Activated CD4-positive, alpha-beta T cell treated with anti-CD3 and anti-CD28 coated beads, Interleukin-10, Interleukin-2, amounts not matched to agents 100 ng/mL and 50 ng/mL, durations not matched to agents 16 hours and 8 hours (primary cell): ENCODE data around the gene GSC.
"Not testable (repeated sequence)": the region's sequence is repeated elsewhere in the genome, so short reads cannot be mapped to it uniquely, and the experiment has no call there.

Experiments
- DNase-seq: peaks from one replicate; pipeline ENCODE4 v3.0.0-alpha.2; 2020

Gene GSC

DNA sequence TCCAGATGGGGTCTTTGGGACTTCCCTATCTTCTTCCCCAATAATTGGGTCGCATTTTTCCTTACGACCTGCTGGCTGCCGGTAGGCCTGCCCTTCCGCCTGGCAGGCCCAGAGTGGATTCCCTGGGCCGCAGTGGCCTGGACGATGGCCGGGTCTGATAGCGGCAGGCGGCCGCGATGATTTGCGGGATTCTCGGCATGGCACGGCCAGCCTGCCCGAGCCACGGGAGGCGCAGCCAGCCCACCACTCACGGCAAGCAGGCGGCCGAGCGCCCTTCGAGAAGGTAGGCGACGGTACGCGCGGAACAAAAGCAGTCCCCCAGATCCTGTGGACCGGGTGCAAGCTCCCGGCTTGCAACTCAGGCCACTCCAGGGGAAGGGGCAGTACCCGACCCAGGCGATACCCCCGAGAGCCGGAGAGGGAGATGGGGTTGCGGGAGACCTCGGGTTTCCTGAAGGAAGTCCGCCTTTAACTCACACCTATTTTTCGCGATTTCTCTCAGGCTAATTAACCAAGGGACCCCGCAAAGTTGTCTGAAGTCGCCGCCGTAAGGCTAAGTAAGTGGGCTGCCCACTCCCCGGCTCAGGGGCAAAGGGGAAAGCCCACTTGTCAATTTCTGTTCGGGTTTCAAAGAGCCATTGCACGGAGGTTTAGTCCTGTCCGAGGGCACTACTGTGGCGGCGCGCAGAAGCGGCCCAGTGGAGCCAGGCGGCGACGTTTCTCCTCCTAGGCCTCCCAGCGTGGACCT is 1.4 kb upstream of the GSC start:
- DNase-seq: no peak

DNA sequence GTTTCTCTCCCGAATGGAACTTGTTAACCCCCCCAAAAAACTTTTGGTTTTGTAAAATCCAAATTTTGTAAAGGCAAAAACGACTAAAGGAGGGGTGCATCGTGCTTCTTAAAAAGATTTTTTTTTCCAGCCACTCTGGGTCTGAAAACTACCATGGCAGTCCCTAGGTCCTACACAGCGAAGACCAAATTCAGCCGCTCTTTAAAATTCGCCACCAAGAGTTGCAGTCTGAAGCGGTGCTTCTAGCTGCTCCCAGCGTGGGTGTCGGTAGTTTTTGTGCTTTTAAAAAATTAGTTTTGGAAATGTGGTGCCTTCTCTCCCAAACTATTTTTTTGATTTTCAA is 873 bp upstream of the GSC start:
- no peak for DNase-seq

DNA sequence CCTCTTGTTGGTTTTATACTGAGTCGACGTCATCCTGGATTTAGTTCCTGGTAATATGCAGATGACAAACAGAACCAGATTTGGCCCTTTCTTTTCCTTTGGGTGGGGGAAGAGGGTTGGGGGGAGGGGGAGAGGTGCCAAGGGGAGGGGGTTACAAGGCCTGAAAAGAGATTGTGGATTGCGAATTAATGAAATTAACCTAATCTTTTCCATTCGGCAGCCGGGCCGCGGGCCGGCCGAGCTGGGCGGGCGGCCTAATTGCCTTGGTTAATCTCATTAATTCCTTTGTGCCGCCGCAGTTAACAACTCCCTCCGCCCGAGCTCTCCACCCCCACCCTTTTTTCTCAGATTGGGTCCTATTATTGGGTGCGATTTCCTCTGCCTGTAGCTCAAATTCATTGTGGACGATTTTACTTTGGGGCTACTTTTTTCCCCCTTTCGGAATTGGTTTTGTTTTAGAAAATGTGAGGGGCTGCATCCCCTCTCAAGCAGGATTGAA is 387 bp upstream of the GSC start:
- DNase-seq: no peak

DNA sequence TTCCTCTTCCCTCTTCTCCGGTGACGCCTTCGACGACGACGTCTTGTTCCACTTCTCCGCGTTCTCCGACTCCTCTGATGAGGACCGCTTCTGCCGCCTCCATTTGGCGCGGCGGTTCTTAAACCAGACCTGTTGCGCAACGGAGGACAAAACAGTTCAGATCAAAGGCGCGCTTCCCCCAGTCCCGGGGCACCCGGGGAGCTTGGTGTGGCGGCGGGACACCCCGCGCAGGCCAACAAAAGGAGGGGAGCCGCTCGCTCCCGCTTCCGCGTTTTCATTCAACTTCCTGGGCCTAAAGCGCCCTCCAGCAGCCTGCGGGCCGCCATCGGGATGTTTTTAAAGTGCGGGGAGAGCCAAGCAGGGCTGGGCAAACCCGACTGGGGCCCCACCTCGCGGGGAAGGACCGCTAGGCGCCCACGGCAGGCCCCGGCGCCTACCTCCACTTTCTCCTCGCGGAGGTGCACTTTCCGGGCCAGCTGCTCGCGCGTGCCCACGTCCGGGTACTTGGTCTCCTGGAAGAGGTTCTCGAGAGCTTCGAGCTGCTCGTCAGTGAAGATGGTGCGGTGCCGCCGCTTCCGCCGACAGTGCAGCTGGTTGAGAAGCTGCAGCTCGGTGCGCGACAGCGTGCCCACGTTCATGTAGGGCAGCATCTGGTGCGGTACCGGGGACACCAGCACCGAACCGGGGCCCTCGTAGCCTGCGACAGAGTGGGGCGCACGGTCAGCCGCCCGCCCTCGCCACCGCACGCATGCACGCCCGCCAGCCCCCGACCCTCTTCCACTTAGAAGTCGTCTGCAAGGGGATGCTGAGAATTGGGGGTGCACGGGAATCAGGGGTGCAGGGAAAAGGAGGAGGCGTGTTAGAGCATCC is 1.2 kb downstream of the GSC start:
- DNase-seq: peak; percentile 38

DNA sequence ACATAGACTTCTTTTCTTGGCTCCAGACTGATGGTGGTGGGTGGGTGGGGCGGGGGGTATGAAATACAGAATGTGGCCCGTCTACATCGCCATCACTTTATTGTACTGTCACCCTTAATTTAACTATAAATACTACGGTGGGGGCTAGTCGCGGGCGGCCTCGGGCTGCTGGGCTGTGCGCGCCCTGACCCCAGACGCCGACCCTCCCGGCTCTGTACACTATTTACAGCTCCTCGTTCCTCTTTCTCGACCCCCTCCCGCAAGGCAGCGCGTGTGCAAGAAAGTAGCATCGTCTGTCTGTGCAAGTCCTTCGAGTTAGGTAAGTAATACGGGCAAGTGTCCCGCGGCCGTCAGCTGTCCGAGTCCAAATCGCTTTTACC is 1.8 kb downstream of the GSC start:
- DNase-seq: no peak

DNA sequence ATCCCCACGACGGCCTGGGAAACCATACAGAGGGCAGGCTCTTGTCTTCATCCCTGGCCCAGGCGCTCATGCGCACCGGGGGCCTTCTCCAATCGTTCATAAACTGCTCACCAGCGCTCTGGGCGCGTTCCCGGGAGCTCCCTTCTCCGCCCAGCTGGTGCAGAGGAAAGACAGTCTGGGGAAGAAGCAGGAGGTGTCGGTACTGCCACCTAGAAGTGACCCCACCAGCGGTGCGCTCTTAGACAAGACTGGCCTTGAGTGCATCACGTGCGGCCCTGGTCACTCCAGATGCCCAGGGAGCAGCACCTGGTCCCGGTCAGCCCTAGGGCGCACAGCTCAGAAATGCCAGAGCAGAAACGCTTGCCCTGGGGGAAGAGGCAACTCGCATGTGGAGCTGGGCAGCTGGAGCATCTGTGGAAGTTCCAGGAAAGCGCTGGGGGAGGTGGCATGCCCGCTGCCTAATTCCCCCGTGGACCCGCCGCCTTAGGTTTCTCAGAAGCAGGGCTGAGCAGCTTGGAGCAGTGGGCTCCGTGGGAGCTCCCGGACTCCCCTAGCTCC is 2.5 kb downstream of the GSC start:
- DNase-seq: no peak

DNA sequence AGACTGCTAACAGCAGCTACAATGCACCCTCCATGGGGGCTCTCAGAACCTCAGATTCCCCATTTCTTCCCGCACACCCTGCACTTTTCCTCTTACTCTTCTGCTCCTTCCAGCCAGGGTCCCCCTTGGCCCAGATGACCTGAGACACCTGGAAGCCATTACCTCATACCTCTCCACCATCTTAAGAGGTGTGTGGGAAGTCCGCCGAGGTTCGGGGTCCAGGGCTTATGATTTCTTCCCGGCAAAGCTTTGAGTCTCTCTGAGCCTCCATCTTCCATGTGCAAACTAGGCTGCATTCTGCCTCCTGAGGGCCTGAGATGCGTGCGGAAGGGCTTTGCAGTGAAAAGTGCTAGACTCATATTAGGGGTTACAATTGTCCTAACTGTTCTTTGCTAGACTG is 5.3 kb downstream of the GSC start:
- DNase-seq: no peak

DNA sequence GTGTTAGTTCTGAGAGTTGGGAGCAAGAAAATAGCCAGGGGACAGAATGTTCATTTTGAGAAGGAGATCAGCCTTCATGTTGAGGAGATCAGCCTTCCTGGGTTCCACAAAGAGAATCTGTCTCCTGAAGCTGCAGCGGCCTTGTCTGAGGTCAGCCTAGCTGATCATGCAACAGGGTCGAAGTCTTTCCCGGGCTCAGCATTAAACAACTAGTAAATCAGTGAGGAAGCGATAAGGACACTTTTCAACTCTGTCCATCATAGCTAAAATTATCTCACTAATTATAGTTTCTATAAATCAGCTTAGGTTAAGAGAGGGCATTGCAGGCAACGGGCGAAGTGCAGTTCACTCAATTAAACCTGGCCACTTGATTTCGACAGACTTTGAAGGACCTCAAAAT is 7.5 kb downstream of the GSC start:
- no peak for DNase-seq

DNA sequence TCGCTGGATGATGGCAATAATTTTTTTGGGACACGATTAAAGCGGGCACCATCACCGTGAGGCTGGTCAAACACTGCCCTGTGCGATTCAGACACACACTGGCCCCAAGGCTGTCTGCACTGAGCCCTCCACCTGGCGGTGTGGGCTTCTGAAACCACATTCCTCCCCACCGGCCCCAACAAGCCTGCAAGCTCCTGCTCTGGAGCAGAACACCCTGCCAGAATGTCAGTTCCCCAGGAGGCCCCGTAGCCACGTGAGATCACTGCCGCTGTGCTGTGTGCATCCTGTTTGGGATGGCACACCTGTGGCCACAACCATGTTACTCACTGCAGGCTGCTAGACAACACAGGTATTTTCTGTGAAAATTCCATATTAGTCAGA is 7.9 kb downstream of the GSC start:
- DNase-seq: no peak

DNA sequence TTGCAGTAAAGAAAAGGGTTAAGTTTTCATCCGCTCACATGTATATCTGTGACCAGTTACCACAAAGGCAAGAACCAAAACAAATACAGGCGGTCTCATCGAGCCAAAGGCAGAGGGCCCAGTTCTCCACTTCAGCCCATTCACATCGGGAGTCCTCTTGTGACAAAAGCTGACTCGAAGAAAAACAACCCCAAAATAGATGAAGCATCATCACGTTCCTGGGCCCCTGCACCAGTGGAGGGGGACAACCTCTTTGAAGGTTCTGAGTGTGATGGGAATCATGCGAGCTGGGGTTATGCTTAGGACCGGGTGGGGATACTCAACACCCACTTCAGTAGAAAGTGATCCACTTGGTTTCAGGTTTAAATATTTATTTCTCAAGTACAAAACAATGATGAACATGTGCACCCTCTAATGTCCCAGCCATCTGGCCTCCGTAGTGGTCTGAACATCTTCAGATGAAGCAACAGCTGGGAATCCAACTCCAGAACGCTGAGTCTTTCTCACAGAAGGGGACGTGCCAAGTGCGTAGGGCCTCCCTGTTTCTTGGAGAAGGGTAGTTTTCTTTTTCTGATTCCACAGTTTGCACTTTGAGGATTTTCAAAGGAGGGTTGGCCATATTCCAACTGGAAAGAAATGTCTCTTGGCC is 8.4 kb downstream of the GSC start:
- DNase-seq: no peak

DNA sequence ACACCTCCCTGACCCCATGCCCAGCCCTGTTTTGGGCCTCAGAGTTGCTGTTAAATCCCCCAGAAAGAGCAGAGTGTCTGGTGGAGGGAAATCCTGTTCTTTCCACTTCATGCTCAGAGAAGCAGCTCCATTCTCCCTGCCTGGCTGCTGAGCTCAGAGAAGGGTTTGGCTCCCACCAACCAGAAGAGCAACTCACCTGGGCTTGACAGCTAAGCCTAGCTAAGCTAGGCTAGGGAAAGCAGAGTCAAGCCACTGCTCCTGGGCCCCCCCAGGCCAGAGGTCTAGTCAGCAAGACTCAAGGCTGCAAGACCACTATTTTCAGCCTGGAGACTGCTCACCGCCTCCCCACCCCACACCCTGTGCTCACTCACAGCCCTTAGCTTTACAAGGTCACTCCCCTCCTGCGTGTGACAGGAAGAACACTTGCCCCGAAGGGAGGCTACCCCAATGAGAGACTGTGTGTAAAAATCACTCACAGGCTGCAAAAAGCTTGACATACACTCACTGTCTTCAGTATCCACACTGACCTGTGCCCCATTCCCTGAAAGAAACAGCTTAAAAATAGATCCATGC is 13.5 kb downstream of the GSC start:
- DNase-seq: no peak

DNA sequence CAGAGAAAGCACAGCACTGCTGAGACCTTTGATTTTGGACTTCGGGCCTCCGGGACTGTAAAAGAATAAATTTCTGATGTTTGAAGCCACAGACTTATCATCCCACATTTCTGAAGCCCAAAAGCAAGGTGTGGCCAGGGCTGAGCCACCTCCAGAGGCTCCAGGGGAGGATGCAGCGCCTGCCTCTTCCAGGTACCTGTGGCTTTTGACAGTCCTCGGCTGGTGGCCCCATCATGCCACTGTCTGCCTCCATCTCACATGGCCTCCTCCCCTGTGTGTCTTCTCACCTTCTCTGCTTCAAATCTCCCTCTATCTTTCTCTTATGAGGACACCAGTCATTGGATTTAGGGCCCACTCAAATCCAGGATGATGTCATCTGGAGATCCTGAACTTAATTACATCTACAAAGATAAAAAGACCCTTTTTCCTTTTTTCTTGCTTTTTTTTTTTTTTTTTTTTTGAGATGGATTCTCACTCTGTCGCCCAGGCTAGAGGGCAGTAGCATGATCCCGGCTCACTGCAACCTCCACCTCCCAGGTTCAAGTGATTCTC is 15.4 kb downstream of the GSC start:
- no peak for DNase-seq

DNA sequence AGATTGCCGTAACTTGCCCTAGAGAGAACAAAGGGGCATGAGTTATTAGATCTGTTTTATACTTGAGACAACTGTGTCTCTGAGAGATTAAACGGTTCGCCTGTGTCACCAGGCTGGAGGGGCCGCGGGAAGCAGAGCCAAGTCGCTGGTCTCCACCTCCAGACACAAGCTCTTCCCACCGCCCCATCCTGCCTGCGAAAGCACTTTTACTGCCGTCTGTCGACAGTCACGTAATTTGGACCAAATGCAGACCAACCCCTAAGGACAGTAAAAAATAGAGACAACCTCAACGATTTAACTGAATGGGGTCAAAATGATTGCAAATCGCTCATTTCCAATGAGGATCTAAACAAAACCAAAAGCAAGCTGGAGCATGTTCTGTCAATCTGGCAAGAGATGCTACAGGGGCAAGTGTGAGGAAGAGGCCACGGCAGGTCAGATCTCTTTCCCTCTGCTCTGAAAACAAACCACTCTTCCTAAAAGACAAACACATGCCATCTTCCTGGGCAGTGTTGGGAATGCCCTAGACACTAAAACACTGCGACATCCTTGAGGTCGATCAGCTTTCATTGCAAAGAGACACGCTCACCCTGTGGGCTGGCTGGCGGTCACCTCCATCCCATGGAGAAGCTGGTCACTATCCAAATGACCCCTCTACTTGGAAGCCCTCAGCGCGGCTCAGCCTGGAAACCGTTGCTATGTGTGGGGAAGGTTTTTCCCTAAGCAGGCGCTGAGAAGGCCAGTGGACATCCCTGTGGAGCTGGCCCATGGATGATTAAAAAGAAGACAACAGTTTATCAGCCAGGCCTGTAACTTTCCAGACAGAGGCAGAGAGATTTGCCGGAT is 17.1 kb downstream of the GSC start:
- DNase-seq: no peak

DNA sequence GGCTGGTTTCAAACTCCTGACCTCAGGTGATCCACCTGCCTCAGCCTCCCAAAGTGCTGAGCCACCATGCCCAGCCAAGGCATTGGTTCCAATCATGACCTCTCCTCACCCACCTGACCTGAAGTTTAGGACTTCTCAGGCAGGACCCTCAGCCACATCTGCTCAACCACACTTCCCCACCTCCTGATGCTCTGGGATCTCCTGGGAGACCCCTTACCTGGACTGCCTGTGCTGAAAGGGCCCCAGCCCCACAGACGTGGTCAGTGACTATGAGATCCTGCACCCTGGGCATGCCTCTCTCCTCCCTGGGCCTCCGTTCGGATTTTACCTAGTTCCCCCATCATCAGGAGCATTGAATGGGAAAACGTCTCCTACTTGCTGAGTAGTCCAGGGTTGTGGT is 18.0 kb downstream of the GSC start:
- DNase-seq: no peak

DNA sequence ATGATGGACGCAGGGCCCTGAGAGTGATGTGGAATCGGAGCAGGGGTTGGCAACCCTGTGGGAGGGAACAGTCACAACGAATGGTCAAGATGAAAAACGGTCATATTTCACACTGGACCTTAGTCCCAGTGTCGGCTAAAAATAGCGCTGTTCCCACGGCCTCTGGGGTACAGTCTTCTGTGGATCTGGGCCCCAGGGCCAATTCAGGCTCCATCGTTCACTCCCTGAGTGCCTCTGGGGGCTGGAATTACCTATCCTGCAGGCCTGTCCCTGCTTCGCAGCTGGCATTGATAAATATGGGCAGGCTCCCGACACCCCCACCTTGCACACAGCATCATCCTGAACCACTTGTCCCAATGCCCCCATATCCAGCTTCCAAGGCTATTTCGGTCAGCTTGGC is 18.6 kb downstream of the GSC start:
- DNase-seq: no peak

DNA sequence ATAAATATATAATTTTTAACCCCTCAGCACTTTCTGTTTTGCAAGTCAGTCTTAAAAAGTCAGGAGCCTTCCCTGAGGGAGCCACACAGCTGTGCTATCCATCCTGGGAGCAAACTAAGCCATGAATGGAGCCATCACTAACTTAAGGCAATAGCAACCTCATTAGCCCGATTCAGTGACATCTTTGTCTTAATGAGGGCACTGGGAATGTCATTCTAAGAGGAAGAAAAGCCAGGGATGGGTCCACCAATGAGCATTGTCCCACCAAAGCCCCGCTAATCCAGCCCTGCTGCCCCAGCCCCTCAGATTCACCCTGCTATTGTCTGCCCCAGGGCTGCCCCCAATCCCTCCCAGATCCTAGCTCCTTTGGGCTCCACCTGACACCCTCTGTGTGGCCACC is 19.5 kb downstream of the GSC start:
- DNase-seq: no peak

DNA sequence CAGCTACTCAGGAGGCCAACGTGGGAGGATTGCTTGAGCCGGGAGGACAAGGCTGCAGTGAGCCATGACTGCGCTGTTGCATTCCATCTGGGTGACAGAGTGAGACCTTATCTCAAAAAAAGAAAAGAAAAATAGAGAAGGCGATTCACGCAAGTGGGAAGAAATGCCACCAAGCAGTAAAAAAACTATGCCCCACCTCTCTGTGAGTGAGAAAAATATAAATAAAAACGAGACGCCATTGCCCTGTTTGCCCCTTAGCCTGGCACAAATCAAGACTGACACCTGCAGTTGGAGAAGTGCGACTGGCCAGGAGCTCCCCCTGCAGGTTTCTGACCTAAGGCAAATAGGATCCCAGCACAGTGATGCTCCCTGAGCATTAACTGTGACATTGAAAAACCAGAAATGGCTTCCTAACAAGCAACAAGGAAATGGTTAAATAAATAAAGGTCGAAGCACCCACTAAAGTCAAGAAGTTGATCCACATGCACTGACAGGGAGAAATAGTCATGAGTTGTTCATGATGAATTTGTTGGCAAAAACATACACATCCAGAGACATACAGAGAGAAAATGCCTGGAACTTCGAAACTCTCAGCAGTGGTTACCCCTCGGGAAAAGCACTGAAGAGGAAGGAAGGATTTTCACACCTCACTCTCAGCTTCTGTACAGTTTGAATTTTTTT is 21.1 kb downstream of the GSC start:
- DNase-seq: peak; percentile 53

DNA sequence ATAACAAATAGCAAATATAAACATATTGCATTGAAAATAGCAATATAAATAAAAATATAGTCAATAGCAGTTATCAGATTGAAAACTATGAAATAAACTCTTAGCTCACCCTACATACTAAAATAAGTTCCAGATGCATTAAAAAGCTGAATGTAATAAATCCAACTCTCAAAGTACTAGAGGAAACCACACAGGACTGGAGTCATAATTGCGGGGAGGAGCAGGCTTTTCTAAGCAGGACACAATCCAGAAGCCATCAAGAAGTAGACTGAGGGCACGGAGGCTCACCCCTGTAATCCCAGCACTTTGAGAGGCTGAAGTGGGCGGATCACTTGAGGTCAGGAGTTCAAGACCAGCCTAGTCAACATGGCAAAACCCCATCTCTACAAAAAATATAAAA is 22.2 kb downstream of the GSC start:
- DNase-seq: no peak

DNA sequence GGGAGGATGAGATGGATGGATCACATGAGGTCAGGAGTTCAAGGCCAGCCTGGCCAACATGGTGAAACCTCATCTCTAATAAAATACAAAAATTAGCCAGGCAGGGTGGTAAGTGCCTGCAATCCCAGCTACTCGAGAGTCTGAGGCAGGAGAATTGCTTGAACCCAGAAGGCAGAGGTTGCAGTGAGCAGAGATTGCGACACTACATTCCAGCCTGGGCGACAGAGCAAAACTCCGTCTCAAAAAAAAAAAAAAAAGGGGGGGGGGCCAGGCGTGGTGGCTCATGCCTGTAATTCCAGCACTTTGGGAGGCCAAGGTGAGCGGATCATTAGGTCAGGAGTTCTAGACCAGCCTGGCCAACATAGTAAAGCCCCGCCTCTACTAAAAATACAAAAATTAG is 22.8 kb downstream of the GSC start:
- not testable (repeated sequence) for DNase-seq

DNA sequence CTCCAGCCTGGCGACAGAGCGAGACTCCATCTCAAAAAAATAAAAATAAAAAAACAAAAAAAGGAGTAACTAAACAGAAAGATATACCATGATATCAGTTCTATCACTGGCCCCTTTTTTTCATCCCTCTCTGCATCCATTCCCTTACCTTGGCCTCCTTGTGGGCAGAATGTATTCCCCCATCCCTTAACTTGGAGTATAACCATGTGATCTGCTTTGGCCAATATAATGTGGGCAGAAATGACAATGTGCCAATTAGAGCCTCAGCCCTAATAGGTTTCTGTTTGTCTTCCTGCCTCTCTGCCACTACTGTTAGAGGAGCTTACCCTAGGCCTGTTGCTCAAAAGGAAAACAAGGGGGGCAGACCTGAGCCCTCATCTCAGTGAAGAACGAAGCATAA is 23.8 kb downstream of the GSC start:
- no peak for DNase-seq

DNA sequence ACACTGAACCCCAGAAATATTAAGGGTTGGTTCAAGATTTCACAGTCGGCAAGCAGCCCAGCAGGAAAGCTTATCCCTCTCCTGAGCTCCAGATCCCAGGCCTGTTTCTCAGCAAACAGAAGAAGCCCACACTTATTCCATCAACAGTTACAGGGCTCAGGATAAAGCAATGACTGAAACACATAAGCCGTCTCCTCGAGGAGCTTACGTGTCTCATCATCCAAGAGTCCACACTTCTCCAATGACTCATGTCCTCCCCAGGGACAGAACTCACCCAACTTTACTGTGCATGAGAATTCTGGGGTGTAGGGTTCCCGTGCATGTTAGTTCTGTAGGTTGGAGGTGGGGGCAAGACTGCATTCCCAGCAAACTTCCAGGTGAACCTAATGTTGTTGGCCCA is 31.2 kb downstream of the GSC start:
- DNase-seq: no peak
